T1000 (cell line): ENCODE measurements around the gene GJB3.

Experiments
- DNase-seq: peaks from one replicate; lab custom pipeline; 2025; ENCODE audit warnings: mixed read lengths; lab: John Stamatoyannopoulos, UW

The GJB3 gene

GRCh38 chr1:34825455-34826091 lies 44.6 kb downstream of the GJB3 start:
- no peak for DNase-seq

GRCh38 chr1:34827341-34827941 lies 46.4 kb downstream of the GJB3 start:
- no peak for DNase-seq

DNA sequence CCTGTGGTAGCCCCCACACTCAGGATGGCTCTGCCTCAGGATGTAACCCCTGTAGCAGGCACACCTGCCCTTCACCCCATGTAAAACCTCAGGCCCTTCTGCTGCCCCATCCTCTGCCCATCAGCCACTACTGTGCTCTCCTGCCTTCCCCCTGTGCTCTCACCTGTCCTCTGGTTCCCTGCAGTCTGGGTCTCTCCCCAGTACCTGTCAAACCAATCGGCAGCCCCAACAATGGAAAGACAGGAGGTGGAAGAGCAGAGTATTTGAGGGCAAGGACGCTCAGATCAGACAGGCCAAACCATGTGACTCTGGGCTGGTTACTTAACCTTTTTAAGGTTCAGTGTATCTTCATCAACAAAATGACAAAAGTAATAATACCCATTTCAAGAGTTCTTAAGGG lies 47.6 kb downstream of the GJB3 start:
- no peak for DNase-seq

- no peak for DNase-seq
These were observed 48.2 kb downstream of the GJB3 start for GRCh38 chr1:34829250-34829649.

DNA sequence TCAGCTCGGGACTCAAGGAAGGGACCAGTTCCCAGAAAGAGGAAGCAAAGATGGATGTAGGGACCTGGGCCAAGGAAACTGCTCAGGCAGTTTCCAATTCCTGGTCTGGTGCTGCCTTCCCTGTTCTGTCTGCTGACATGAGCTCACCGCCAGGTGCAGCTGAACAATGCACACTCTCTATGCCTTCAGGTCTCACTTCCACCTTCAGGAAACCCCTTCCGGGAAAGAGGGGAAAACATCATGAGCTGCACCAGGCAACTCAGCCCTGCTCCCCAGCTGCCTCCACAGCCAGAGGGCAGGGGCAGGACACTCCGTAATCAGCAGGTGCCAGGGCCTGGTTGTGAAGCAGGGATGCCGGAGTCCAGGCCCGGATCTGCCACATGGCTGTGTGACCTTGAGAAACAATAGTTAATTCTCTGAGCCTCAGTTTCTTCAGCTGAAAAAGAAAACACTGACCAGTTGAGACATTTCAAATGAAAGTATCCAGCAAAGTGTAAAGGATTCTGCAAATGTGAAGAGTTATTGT lies 50.8 kb downstream of the GJB3 start:
- DNase-seq = no peak

DNA sequence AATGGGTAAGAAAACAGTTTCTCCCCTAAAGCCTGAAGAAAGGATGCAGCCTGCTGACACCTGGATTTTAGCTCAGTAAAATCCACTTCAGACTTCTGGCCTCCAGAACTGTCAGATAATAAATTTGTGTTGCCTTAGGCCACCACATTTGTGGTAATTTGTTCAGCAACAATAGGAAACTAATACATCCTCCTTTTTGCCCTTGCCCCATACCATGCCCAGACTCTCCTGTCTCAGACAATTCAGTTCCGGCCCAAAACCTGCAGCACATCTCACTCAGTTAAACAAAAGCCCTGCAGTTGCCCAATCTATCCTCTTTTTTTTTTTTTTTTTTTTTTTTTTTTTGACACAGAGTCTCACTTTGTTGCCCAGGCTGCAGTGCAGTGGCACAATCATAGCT lies 52.7 kb downstream of the GJB3 start:
- DNase-seq = no peak
